Measurements from ENCODE around the gene NDUFS8. TPM values are rescaled to one million over a fixed set of nuclear protein-coding genes. Genes with fewer than 3 reads are reported as not detected.

The NDUFS8 gene
- total and polyA plus RNA-seq, 2 experiments from 2014 or later = 330 to 540 TPM

- peaks cover 29% of the 10 kb centered on the region for H3K36me3 ChIP-seq
- H3K4me3 ChIP-seq = no peak overlapping the region
- no peaks in the 10 kb centered on the region for H3K9me3 ChIP-seq (ENCODE audit: low read depth)
- H3K27ac ChIP-seq = no peak overlapping the region
- peak; percentile 20 for TF ChIP-seq CTCF (IDR thresholded peaks at IDR 0.05; ENCODE audit: low read depth, low read length)
- H3K4me1 ChIP-seq (ENCODE audit: low read depth) = no peaks in the 10 kb centered on the region
- no peaks in the 10 kb centered on the region for H3K27me3 ChIP-seq
- peak in 1 of 2 donors; percentile 42 for DNase-seq (ENCODE audit: low read depth in 1 of 2, low spot score in 1 of 2)
These were observed 46.0 kb downstream of the NDUFS8 start for GRCh38 chr11:68076371-68077042.

GRCh38 chr11:68077617-68078582 is 47.4 kb downstream of the NDUFS8 start:
- Histone ChIP-seq H3K36me3 (peaks cover 24% of the 10 kb centered on the region), H3K4me3 (no peak overlapping the region), H3K9me3 (ENCODE audit: low read depth) (no peaks in the 10 kb centered on the region), H3K27ac (peak overlapping the region; percentile 25), H3K4me1 (ENCODE audit: low read depth) (no peaks in the 10 kb centered on the region), H3K27me3 (no peaks in the 10 kb centered on the region)
- DNase-seq (ENCODE audit: low read depth in 1 of 2, low spot score in 1 of 2) = no peak
- no peak for TF ChIP-seq CTCF (IDR thresholded peaks at IDR 0.05; ENCODE audit: low read depth, low read length)

- no peak for TF ChIP-seq CTCF (IDR thresholded peaks at IDR 0.05; ENCODE audit: low read depth, low read length)
- H3K4me1 ChIP-seq (ENCODE audit: low read depth) = no peaks in the 10 kb centered on the region
- H3K36me3 ChIP-seq = peaks cover 7% of the 10 kb centered on the region
These were observed 50.4 kb downstream of the NDUFS8 start for GRCh38 chr11:68080860-68081259.

GRCh38 chr11:68081691-68082090 is 51.2 kb downstream of the NDUFS8 start:
- Histone ChIP-seq H3K4me1 (ENCODE audit: low read depth) (no peaks in the 10 kb centered on the region), H3K9me3 (ENCODE audit: low read depth) (no peaks in the 10 kb centered on the region), H3K27me3 (no peaks in the 10 kb centered on the region), H3K36me3 (peaks cover 7% of the 10 kb centered on the region), H3K27ac (no peak overlapping the region), H3K4me3 (no peak overlapping the region)
- TF ChIP-seq CTCF (IDR thresholded peaks at IDR 0.05; ENCODE audit: low read depth, low read length) = no peak
- DNase-seq (ENCODE audit: low read depth in 1 of 2, low spot score in 1 of 2) = no peak

More at GRCh38 chr11:68080860-68081259, 50.4 kb downstream of the NDUFS8 start:
- Histone ChIP-seq H3K4me3 (no peak overlapping the region), H3K27ac (no peak overlapping the region), H3K27me3 (no peaks in the 10 kb centered on the region), H3K9me3 (ENCODE audit: low read depth) (no peaks in the 10 kb centered on the region)
- no peak for DNase-seq (ENCODE audit: low read depth in 1 of 2, low spot score in 1 of 2)

- DNase-seq (ENCODE audit: low read depth in 1 of 2, low spot score in 1 of 2) = no peak
- no peaks in the 10 kb centered on the region for H3K27me3 ChIP-seq
- H3K4me1 ChIP-seq (ENCODE audit: low read depth) = no peaks in the 10 kb centered on the region
- H3K4me3 ChIP-seq = no peak overlapping the region
- no peaks in the 10 kb centered on the region for H3K9me3 ChIP-seq (ENCODE audit: low read depth)
- H3K36me3 ChIP-seq = peaks cover 7% of the 10 kb centered on the region
- TF ChIP-seq CTCF (IDR thresholded peaks at IDR 0.05; ENCODE audit: low read depth, low read length) = no peak
- H3K27ac ChIP-seq = no peak overlapping the region
These were observed 52.0 kb downstream of the NDUFS8 start for GRCh38 chr11:68082481-68082880.

Data from cardiac muscle cell (in vitro differentiated cells and primary cell).